ENCODE data around the gene UCN.
A peak's percentile ranks its signal among the peaks of the same experiment; 100 is the strongest.
"Not testable (repeated sequence)": the region's sequence is repeated elsewhere in the genome, so short reads cannot be mapped to it uniquely, and the experiment has no call there.

The UCN gene

GRCh38 chr2:27308359-27308881 is at the start of gene UCN:
UCN (minus strand) TSS chr2:27308445; CDS start chr2:27307895, 550 bp downstream.
- DNase-seq, result no peak

- peak; percentile 97 to 98 for DNase-seq
Measured at GRCh38 chr2:27356382-27357181, 48.3 kb upstream of the UCN start, which contains the start of gene GTF3C2. GTF3C2 (minus strand) TSS chr2:27356764; CDS start chr2:27343554, 13,210 bp downstream.

GRCh38 chr2:27356056-27356381 is 47.8 kb upstream of the UCN start:
- no peak for DNase-seq

- DNase-seq, result no peak
Measured at GRCh38 chr2:27354597-27354927, 46.3 kb upstream of the UCN start.

GRCh38 chr2:27353762-27354596 is 45.7 kb upstream of the UCN start:
- DNase-seq, result no peak

- not testable (repeated sequence) for DNase-seq
Measured at GRCh38 chr2:27353386-27353761, 45.1 kb upstream of the UCN start.

GRCh38 chr2:27351802-27352598 is 43.8 kb upstream of the UCN start:
- no peak for DNase-seq

- DNase-seq, result no peak
Measured at GRCh38 chr2:27350106-27350693, 42.0 kb upstream of the UCN start.

GRCh38 chr2:27347641-27348040 is 39.4 kb upstream of the UCN start:
- no peak for DNase-seq

GRCh38 chr2:27336173-27336572 is 27.9 kb upstream of the UCN start:
- DNase-seq, result no peak

GRCh38 chr2:27335311-27335710 is 27.1 kb upstream of the UCN start:
- DNase-seq, result no peak

- DNase-seq, result no peak
Measured at GRCh38 chr2:27324720-27325119, 16.5 kb upstream of the UCN start.

- DNase-seq, result no peak
Measured at GRCh38 chr2:27323596-27324285, 15.5 kb upstream of the UCN start.

- peak; percentile 70 to 83 for DNase-seq
Measured at GRCh38 chr2:27322766-27323595, 14.7 kb upstream of the UCN start, which contains the start of gene MPV17. MPV17 (minus strand) TSS chr2:27323097; CDS start chr2:27322517, 580 bp downstream.

GRCh38 chr2:27322301-27322765 is 14.1 kb upstream of the UCN start:
- DNase-seq, result no peak

- DNase-seq, result peak in 1 of 2 experiments; percentile 15
Measured at GRCh38 chr2:27320958-27321543, 12.8 kb upstream of the UCN start.

- DNase-seq, result not testable (repeated sequence)
Measured at GRCh38 chr2:27319839-27320238, 11.6 kb upstream of the UCN start.

GRCh38 chr2:27316655-27317412 is 8.6 kb upstream of the UCN start:
- DNase-seq, result no peak

GRCh38 chr2:27315122-27315521 is 6.9 kb upstream of the UCN start:
- DNase-seq, result no peak

- DNase-seq, result no peak
Measured at GRCh38 chr2:27314709-27315108, 6.5 kb upstream of the UCN start.

Data from NCI-H1930 (cell line).